ENCODE results near the gene DLG2.

The DLG2 gene

DNA sequence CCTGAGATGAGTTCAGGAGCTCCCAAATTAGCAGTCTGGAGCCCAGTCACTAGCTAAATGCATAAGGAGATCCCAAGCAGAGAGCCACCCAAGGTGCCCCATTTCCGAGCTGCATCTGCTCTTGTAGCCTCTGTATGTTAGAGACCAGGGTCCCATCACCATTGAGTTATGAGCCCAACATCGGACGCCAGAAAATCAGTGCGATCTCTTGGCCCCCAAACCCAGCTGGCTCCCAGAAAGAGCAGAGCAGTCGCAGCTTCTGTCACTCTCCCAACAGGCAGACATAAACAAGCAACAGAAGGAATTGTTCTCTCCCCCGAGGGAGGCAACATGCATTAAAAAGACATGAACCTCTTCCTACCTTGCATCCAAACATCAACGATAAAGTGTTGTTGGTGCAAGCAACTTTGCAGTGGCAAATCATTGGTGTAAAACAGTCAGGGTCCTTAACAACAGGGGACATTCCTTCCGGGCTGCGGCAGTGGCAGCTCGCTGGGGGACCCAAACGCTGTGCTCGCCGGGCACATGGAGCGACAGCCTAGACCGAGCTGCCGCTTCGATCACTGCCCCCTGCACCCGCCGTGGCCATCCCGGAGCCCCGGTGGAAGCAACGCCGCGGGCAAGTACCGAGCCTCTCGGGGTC, 907.1 kb downstream of the DLG2 start:
- DNase-seq = no peak

DNA sequence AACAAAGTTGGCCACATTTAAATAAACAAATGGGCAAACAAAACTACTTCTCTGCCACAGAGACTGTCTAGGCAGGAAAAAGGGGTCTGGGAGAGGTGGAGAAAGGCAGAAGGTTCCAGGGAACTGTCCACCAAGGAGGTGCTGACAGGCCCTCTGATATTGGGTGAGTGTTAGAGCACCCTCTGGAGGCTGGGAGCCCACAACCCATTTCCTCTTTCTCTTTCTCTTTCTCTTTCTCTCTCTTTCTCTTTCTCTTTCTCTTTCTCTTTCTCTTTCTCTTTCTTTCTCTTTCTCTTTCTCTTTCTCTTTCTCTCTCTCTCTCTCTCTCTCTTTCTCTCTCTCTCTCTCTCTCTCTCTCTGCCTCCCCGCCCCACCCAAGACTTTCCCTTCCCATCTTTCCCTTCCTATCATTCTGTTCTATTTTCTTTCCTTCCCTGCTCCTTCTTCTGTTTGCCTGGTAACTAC, 912.8 kb downstream of the DLG2 start:
- DNase-seq = no peak

DNA sequence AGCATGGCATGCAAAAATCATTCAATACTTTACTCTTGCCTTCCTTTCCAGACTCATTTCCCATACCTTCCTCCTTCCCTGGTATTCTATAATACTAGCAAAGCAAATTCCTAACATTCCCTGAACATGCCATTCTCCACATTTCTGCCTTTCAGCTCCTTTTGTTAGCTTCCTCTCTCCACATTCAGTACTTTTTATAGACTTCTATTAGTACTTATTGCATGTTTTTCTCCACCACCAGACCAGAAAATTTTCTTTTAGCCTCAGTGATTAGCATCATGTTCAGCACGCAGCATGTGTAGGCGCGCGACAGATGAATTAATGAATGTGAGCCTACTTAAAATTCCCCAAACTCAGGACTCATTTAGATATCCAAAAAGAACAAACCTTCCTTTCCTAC, 935.3 kb downstream of the DLG2 start:
- DNase-seq = no peak

DNA sequence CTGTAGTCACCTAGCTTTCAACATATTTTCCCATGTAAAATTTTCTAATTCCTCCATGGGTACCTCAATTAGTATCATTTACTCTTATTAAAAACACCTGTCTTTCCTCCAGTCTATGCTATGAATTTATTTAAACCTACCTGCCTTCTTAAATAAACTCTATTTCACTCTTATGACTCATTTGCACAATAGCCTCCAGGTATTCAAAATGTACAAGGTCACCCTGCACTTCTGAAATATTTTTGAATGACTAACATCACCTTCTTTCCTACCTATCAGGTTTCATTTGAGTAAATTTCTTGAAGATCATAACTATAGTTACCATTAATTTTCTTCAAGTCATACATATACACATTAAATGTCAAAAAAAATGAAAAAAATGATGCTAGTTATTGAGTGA, 939.7 kb downstream of the DLG2 start:
- DNase-seq = no peak

DNA sequence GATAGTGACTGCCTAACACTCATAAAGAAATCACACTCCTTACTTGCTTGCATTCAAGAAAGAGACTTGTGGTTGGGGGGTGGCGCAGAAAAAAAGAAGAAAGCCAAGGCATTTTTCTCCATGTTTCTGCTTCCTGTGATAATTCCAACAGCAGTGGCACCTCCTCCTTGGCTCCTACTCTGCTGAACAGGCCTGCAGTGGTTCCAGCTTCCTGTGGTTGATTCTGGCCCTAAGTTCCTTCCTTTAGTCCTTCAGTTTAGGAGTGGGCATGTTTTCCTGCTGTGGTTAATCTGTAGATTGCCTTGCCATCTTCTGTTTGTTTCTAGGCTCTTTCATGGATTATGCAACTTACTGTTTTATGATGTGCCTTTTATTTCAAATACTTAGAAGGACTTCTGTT, 940.4 kb downstream of the DLG2 start:
- no peak for DNase-seq

DNA sequence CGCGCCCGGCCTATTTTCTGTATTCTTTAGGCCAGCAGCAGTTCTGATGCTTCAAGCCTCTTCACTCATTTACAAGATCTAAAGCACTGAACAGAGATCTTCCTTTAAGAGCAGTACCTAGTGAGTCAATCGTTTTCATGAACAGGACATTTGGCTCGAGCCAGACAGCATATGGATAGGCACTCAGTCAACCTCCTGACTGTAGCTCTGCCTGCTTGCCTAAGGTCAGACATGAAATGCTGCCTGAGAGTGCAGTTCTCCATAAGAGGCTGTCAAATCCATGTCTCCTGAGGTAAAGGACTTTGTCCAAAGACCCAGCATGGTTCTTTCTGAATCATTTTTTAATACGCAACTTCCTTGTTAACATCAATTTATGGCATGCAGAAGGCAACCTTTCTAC, 941.2 kb downstream of the DLG2 start:
- DNase-seq = no peak

DNA sequence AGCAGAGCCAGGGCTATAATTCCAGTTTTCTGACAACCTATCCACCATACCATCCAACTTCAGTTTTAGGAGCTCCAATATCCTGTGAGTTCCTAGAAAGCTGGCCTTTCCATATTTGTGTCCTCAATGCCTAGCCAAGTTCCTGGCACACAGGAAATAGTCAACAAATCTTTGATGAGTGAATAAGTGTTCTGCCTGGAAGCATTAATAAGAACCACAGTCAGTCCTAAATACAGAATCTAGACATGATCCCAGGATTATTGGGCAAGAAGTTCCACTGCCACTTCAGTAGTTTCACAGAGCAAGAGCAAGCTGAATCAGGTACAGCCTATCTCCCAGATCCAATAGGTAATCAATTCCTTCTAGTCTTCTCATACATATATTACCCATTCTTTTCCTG, 942.0 kb downstream of the DLG2 start:
- DNase-seq = no peak

DNA sequence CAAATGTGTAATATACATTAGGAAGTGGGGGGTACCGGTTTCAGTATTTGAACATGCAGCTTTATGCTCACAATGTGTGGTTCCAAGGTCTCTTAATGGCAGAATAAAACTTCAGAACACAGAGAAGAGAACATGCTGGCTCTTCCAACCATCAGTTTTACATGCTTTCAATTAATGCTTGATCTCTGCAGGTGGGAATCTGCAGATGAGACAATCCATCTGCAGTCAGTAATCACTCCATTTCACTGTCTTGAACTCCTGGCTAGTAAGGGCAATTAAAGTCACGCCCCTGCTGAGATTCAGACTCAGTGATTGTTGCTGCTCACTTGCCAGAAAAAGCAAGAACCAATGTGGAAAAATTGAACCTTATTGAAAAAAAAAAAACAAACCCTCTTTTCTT, 945.7 kb downstream of the DLG2 start:
- no peak for DNase-seq

DNA sequence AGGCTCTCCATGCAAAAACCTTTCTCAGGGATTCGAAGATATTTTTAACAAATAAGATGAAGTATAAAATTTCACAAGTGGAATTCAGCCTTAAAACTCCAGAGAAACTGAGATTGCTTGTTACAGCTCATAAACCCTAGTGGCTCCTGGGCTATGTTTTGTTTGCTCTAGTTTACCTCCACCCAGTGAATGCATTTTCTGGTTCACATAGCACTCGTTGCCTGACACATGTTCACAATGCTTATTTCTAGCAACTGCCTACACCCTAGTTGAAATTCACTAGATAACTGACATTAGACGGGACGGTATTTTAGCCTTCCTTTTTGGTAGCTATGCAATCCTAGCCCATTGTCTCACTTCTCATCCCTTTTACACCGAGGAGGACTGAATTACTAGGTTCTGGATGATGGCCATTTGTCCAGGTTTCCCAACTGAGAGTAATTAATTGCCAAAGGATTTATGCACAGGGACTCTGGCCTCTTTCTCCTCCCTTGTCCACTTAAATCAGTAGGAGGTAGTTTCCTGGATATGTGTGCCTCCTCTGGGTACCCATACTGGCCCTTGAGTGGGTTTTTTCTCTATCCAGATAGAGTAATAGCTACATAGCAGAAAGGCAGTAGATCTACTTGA, 951.6 kb downstream of the DLG2 start:
- no peak for DNase-seq

DNA sequence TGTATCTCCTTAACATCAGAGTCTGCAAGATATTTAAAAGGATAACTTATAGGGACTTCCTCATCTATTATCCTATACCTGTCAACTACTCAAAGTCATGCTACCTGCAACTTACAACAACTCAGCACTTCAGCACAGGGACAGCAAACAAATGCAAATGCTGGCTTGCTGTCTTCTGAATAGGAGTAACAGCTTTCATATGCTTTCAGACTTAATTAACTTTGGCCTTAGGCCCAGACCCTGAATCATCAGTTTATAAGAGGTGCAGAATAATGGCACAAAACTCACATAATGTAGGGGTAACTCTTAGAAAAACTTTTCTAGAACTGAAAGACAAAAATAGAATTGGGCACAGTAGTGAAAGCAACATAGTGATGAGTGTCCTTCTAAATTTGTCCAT, 953.4 kb downstream of the DLG2 start:
- DNase-seq = no peak

DNA sequence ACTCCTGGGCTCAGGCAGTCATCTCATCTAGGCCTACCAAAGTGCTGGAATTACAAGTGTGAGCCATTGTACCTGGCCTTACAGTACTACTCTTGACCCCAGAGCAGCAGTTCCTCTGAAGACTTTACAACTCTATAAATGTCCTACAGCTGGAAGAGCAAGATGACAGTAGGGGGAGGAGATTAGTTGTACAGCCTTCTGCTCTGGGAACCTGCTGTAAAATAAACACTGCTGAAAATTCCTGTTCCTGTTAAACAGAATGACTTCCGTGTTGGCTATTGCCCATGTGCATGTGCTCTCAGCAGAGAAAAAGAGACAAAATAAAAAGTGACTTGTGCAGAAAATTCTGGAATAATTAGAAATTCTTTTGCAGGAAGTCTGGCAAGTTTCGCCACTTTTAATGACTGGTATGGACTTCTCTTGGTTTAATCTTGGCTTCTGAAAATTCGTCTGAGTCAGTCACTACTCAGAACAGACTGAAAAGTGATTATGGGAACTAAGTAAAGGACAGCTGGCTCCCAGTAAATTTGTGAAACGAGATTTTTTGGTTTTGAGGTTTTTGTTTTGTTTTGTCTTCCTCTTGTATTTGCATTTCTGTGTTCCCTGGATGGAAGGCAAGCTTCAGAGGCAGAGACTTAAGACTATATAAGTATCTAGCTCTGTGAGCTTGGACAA, 955.7 kb downstream of the DLG2 start:
- no peak for DNase-seq

DNA sequence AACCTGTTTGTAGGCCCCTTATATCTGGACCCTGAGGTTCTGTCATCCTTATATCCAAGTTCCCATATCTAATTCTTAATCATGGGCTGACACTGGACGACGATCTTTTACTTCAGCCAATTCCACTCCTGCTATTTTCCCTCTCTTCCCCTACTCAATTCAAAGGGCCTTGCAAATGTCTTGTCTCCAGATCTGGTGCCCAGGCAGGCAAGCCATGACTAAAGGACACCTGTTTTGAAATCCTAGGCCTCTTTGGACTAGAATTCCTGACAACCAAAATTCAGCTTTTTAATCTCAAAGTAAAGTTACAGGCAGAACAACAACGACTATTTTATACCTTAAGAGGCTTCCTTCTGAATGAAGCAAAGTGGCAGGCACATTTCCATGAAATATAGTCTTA, 963.4 kb downstream of the DLG2 start:
- DNase-seq = no peak

DNA sequence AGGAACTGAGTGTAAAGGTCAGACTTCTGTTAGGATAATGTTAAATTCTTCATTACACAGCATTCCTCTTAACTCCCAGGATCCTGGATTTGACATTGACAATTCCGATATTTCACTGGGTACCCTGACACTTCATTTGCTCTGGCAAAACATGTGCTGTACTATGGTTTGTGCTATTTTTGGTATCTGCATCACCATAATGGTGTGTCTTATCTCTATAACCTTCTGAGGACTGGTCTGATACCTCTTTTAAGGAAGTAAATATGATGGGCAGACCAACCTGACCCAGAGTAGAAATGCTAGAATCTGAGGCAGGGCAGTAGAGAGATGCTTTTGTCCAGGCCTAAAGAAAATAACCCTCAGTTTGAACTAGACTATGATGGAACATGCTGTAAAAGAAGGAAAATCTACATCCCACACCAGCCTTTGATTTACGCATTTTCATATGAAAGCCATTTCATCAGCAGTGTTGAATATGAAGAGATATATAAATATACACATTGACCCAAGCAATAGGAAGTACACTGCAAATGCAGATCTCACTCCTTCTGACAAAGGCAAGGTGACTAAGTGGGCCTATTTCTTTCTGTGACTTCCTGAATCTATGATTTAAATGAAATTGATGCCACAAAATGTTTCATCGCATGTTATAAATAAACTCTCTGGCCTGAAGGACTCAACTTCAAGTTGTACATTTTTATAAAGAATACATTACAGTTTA, 966.7 kb downstream of the DLG2 start:
- DNase-seq = no peak

DNA sequence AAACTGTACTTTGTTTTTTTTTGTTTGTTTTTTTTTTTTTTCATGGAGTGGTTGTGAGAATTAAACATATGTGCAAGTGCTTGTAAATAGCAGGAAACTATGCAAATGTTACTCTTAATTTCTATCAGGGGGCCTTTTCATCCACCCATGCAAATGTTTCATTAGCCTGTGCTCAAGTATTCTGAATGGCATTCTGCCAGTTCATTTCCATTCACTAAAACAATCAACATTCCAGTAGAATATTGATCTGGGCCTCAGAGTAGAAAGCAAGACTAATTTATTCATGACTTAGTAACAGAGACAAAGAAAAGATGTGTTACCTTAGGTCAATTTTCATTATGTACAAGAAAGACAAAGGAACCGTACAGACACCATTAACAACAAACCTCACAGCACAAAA, 971.4 kb downstream of the DLG2 start:
- DNase-seq = no peak

DNA sequence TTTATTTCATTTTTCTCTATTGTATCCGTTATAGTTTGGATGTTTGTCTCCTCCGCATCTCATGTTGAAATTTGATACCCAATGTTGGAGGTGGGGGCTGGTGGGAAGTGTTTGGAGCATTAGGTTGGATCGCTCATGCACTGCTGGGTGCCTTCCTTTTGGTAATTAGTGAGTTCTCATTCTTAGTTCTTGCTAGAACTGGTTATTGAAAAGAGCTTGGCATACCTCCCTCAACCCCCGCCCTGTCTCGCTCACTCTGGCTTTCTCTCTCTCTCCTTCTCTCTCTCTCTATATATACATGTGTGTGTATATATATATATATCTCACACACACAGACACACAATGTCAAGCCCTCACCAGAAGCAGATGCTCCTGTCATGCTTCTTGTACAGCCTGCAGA, 978.7 kb downstream of the DLG2 start:
- no peak for DNase-seq

DNA sequence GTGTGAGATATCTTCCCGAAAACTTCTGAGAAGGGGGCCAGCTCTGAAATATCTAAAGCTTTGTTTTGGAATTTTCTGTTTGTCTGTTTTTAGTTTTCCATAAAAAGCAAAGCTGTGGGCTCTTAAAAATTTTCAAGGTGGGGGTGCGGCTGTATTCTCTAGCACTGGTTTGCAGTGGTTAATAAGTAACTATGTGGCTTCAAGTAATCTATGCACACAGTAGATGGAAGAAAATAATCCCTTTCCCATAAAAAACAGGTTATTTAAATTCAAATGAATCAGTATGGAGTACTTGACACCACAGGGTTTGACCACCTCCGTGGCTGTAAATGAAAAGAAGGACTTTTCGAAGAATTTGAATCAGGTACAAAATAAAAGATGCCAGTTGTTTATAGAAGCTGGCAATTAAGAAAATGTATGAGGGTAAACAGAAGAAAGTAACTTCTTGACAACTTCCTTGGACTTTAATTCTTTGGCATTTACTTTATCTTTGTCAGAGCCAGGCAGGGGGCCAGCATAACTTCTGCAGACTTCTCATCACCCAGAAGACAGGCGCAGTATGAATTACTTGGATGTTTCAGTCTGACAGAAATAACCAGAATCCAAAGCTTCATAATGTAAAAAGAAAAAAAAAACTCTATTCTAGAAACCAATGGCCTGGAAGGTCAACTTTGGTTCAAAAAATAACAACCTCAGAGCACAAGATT, 981.0 kb downstream of the DLG2 start:
- no peak for DNase-seq

DNA sequence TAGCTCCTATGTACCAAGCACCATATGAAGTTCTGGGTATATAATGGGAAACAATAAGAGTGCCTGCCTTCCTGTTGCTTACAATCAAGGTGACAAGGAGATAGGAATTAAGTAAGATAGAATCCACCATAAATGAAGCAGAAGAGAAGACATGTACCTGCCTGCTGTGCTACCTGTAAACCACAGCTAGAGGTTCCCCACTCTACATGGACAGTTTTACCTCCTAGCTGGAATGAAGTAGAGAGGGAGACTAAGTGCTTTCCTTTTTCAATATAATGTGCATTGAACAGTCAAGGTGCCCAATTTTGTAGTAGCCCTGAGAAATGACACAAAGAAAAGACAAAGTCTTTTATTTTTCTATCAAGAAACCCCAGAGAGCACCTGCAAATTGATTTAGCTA, 984.6 kb downstream of the DLG2 start:
- DNase-seq = no peak

DNA sequence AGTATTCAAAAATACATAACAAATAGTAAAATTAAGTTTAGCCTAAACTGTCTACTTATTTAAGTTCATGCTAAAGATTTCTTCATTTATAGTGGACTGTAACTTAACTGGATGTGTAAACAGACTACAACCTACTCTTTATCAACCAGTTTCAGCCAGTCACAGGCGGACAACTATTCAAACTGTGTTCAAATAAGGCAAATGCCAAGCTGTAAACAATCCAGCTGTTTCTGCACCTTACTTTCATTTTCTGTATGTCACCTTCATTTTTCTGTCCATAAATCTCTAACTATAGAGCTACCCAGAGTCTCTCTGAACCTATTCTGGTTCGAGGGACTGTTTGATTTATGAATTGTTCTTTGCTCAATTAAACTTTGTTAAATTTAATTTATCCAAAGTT, 992.8 kb downstream of the DLG2 start:
- DNase-seq = no peak

DNA sequence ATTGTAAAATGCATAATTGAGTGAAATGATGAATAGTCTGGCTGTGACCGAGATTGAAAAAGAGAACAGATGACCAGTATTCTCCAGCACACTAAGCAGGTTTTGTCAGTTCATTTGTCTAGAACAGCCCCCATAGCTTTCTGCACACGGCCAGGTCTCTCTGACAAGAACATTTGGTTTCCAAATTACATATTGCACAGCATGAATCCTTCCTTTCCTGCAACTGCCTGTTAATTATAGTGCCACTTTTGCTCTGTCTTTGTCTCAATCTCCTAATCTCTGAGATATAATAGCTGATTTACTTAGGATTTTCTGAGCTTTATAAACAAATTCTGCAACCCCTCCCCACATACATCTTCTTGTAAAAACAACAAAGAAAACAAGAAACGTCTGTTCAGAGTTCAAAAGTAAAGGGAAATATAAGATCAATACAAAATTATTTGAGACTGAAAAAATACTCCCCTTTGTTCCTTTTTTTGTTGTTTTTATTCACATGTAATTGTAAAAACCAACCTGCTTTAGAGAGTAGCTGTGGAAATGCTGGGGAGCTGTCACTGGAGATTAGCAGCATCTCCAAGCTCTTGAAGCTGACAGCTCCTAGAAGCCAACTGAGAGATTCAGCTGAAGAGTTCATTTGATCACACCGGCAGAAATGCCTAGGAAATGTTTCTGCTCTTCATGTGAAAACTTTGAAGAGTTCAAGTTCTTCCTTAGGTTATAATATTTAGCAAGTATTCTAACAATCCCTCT, 998.1 kb downstream of the DLG2 start:
- no peak for DNase-seq

DNA sequence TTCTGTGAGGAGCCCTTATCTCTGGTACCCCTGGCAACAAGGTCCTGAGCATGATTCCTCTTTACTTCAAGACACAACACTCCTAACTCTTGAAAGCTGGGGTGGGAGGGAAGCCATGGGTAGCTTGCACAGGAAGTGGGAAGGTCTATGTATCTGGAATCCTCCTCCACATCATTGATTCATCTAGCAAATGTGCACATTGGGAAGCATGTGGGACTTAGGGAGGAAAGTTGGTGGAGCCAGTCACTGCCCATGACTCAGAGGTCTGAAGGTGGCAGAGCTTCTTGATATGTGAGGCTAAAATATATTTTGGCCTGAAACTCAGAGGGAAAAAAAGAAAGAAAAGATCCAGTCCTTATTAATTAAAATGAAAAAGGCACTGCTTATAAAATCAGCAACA, 1000.9 kb downstream of the DLG2 start:
- no peak for DNase-seq

DNA sequence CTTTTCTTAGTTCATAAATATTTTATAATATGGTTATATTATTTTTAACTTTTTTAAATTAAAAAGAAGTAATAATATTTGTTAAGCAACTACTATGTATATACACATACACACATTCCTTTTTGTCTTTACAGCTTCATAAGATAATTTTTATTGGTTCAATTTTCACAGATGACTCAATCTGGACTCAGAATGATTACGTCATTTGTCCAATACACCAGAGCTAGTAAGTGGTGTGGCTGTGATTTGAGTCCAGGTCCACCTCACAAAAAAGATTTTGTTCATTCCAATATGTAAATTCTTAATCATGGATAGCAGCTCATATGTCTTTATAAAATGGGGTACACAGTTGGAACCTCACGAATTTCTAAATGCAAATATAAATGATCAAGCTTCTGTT, 1014.5 kb downstream of the DLG2 start:
- no peak for DNase-seq

DNA sequence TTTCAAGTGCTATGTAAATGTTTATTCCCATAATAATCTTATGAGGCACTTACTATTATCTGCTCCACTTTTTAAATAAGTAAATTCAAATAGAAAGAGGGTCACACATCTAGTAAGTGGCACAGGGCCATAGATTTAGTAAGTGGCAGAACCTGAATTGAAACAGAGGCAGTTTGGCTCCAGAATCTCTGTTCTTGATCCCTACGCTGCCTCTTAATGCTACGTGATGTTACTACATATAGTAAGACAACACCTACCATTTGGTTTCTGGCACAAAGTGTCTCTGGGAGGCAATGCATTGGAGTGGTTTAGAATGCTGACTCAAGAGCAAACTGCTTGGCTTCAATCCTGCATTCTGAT, 1018.3 kb downstream of the DLG2 start:
- DNase-seq = no peak

Measured in NCI-H1694 (cell line).